Subcutaneous adipose tissue (tissue), 4 donors: ENCODE data around the gene NT5DC3. TPM values are rescaled to one million over a fixed set of nuclear protein-coding genes. Genes with fewer than 3 reads are reported as not detected.

Experiments
- total RNA-seq, 4 donors: library from RNA; depleted of rRNA; stranded (reverse); fragments of >200 nt; gene quantifications; one replicate each; pipeline ENCODE4 v1.1.0, GENCODE V29; 2016
- TF ChIP-seq, protein P1 (sequence below): fragments of 450-650 bp; IDR thresholded peaks from one replicate; pipeline ENCODE4 v1.5.1; 2016; ENCODE audit warnings: low read depth, mild to moderate bottlenecking, control low read depth, antibody characterized with exemption, moderate library complexity

NT5DC3 gene
- total RNA-seq, 4 donors from 2014 or later: 4.5 to 7.0 (median 5.6) TPM

DNA sequence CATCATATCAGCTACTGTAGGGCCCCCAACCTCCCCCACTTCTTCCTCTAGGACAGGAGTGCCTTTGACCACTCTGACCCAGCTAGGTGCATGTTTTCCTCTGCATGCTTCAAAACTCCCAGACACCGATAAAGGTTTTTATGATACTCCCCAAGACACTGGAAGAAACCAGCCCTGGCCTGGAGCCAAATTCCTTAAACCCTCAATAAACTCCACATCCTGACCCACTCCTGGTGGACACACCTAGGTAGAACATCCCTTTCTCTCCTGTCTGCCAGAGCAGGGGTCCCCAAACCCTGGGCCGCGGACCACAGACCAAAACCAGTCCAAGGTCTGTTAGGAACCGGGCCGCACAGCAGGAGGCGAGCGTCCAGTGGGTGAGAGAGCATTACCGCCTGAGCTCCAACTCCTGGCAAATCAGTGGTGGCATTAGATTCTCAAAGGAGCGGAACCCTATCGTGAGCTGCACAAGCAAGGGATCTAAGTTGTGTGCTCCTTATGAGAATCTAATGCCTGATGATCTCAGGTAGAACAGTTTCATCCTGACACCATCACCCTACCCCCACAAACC lies 49.6 kb downstream of the NT5DC3 start:
- TF ChIP-seq, protein P1, sequence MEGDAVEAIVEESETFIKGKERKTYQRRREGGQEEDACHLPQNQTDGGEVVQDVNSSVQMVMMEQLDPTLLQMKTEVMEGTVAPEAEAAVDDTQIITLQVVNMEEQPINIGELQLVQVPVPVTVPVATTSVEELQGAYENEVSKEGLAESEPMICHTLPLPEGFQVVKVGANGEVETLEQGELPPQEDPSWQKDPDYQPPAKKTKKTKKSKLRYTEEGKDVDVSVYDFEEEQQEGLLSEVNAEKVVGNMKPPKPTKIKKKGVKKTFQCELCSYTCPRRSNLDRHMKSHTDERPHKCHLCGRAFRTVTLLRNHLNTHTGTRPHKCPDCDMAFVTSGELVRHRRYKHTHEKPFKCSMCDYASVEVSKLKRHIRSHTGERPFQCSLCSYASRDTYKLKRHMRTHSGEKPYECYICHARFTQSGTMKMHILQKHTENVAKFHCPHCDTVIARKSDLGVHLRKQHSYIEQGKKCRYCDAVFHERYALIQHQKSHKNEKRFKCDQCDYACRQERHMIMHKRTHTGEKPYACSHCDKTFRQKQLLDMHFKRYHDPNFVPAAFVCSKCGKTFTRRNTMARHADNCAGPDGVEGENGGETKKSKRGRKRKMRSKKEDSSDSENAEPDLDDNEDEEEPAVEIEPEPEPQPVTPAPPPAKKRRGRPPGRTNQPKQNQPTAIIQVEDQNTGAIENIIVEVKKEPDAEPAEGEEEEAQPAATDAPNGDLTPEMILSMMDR: no peak

DNA sequence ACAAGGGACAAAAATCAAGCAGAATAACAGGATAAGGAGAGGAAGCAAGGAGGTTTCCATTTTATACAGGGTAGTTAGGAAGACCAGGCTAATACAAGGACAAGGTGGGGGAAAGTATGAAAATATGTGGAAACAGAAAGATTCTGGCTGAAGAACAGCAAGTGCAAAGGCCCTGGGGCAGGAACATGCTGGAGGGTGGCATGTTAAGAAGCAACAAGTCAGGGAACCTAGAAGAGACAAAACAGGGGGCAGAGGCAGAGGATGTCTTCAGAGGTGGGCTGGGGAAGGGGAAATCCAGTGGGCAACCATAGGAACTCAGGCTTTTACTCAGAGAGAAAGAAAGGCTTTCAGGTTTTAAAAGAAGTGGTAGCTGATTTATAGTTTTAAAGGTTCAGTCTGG lies 54.8 kb downstream of the NT5DC3 start:
- TF ChIP-seq, protein P1: no peak

DNA sequence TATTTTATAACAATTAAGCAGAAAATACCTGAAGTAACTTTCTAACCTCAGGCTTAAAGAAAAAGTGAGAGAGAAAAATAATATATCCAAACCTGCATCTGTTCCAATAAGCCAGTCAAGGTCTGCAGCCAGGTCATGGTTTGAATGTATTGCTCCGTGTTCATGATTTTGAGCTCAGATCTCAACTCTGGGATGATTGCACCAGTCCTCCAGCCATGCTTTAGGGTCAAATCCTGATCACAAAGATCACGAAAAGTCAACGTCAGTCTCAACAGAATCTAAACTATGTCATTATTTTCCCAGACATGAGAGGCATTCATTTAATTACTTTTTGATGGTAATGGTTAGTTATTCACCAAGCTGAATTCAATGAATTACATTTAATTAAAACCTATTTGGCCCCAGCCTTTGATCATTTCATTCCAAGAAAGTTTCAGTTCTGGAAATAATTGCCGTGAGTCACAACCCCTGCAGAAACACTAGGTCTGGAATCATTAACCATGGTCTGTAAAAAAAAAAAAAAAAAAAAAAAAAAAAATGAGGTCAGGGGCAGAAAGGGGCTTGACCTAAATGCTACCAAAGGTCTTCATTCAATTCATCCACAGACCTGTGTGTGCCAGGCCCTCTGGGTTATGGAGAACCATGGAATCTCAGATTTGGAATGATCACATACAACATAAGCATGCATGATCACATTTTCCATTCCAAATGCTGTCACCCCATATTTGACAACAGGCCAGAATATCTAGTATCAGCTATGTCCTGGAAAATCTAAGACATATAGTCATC lies 55.6 kb downstream of the NT5DC3 start:
- TF ChIP-seq, protein P1: no peak

DNA sequence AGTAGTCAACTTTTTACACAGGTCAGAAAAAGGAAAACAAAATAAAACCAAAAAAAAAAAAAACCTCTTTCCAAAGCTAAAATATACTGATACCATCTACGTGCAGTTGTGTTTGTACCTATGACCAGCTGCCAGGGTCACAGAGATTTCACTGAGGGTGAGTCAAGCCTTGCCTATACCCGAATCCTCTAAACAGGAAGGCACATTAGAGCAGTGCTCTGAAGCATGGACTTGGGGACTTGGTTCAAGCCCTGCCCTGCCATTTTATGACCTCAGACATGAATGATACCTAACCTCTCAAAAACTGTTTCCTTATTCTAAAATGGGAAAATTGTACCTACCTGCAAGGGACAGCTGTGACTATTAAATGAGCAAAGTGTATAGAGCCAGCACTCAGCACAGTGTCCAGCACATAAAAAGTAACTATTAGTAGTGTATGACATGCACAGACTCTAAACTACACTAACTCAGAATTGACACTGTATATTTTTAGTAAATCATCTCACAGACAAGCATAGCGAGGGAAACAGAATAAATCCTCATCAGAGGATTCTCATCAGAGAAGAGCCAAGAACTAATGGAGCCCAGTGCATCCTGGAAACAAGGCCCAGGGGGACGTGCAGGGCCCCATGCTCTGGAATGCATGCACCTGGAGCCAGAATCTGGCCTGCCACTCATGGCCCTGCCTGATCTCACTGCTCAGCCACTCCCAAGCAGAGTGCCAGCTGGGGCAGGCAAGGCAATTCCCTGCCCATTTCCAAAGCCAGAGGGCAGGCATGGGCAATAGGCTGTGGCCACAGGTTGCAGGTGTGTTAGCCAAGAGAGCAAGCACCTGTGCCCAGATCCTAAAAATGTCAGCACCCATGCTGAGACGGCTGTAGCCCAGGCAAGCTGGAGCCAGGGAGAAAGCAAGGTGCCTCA lies 57.0 kb downstream of the NT5DC3 start:
- TF ChIP-seq, protein P1: no peak

DNA sequence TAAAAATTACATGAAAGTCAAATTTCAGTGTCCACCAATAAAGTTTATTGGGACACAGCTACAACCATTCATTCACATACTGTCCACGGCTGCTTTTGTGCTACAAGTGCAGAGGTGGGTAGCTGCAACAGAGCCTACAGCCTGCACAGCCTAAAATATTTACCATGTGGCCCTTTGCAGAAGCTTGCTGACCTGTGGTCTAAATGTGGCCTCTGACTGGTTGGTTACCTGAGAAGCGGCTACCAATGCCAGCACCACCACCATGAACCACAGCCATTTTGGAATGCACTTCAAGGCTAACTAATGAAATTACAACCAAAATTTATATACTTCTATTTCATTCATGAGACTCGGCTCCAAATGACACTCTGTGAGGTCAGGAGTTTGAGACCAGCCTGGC lies 58.6 kb downstream of the NT5DC3 start:
- TF ChIP-seq, protein P1: no peak

DNA sequence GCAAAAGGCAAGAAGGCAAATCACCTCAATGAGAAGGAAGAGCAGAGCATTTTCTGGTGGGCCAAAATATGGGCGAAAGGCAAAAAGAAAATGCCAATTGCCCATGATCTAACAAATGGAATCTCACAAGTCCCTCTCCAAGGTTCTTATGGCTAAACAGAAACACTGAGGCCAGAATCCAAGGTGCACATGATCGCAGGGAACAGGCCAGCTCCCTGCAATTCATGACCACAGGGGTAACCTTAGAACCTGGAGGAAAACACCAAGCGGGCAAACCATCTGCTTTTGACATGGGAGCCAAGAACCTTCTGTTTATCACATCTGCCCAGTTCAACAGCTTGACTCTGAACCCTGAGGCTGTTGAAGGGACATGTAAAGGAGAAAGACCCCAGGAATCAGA lies 60.0 kb downstream of the NT5DC3 start:
- TF ChIP-seq, protein P1: no peak

DNA sequence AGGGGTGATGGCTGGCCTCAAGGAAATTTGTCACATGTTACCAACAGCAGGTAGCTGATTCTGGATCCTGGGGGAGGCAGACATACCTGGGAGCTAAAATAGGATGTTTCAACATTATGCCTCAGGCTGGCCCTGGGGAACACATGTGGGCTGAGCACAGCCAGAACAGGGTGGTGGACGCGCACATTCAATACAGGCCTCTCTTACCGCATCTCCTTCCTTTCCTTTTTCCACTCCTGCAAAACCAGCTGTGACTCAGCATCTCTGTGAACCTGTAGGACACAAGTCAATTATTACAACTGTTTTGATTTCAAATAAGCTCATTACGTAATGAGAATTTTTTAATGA lies 61.0 kb downstream of the NT5DC3 start:
- TF ChIP-seq, protein P1: no peak
